Measurements from ENCODE around the gene ANKRD55.
"Not testable (repeated sequence)": the region's sequence is repeated elsewhere in the genome, so short reads cannot be mapped to it uniquely, and the experiment has no call there.

Gene ANKRD55

DNA sequence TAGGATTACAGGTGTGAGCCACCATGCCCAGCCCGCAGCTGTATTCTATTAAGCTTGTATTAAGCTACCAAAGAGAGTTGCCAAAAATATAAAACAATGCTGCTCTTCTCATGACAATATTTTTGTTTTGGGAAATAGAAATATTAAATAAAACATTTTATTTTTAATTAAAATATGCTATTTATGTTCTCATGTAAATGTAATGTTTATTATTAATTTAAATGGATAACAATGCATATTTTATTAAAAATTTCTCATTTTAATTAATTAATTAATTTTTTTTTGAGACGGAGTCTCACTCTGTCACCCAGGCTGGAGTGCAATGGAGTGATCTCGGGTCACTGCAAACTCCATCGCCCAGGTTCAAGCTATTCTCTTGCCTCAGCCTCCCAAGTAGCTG, 117.5 kb downstream of the ANKRD55 start:
- peaks cover 2% of the 10 kb centered on the region for H3K36me3 Mint-ChIP-seq (ENCODE audit: insufficient read depth)
- no peaks in the 10 kb centered on the region for H3K4me1 Mint-ChIP-seq
- H3K27ac Mint-ChIP-seq (ENCODE audit: low read depth) = no peak overlapping the region
- no peak for ATAC-seq (replicated peaks; ENCODE audit: extremely low read depth, poor library complexity, severe bottlenecking)
- DNase-seq (ENCODE audit: low spot score in 2 of 2) = no peak
- no peak overlapping the region for H3K4me3 Mint-ChIP-seq
- no peaks in the 10 kb centered on the region for H3K27me3 Mint-ChIP-seq
- H3K9me3 Mint-ChIP-seq = no peaks in the 10 kb centered on the region

GRCh38 chr5:56112526-56113121, 120.5 kb downstream of the ANKRD55 start:
- H3K36me3 Mint-ChIP-seq (ENCODE audit: insufficient read depth) = peaks cover 2% of the 10 kb centered on the region
- no peak overlapping the region for H3K4me3 Mint-ChIP-seq
- no peaks in the 10 kb centered on the region for H3K4me1 Mint-ChIP-seq
- no peak for DNase-seq (ENCODE audit: low spot score in 2 of 2)
- no peaks in the 10 kb centered on the region for H3K9me3 Mint-ChIP-seq
- no peaks in the 10 kb centered on the region for H3K27me3 Mint-ChIP-seq
- H3K27ac Mint-ChIP-seq (ENCODE audit: low read depth) = no peak overlapping the region
- ATAC-seq (replicated peaks; ENCODE audit: extremely low read depth, poor library complexity, severe bottlenecking) = no peak

- Mint-ChIP-seq H3K27ac (ENCODE audit: low read depth) (no peak overlapping the region), H3K9me3 (no peaks in the 10 kb centered on the region), H3K4me3 (no peak overlapping the region), H3K4me1 (no peaks in the 10 kb centered on the region), H3K27me3 (no peaks in the 10 kb centered on the region), H3K36me3 (ENCODE audit: insufficient read depth) (peaks cover 2% of the 10 kb centered on the region)
- no peak for DNase-seq (ENCODE audit: low spot score in 2 of 2)
- ATAC-seq (replicated peaks; ENCODE audit: extremely low read depth, poor library complexity, severe bottlenecking) = no peak
Measured at GRCh38 chr5:56111404-56111781, 121.7 kb downstream of the ANKRD55 start.

GRCh38 chr5:56110646-56111403, 122.3 kb downstream of the ANKRD55 start:
- Mint-ChIP-seq H3K4me1 (no peaks in the 10 kb centered on the region), H3K9me3 (no peaks in the 10 kb centered on the region), H3K4me3 (no peak overlapping the region), H3K36me3 (ENCODE audit: insufficient read depth) (peaks cover 2% of the 10 kb centered on the region), H3K27ac (ENCODE audit: low read depth) (no peak overlapping the region), H3K27me3 (no peaks in the 10 kb centered on the region)
- DNase-seq (ENCODE audit: low spot score in 2 of 2) (no peak), ATAC-seq (replicated peaks; ENCODE audit: extremely low read depth, poor library complexity, severe bottlenecking) (no peak)

- Mint-ChIP-seq H3K27ac (ENCODE audit: low read depth) (no peak overlapping the region), H3K4me3 (no peak overlapping the region), H3K27me3 (no peaks in the 10 kb centered on the region), H3K9me3 (no peaks in the 10 kb centered on the region), H3K36me3 (ENCODE audit: insufficient read depth) (no peaks in the 10 kb centered on the region), H3K4me1 (no peaks in the 10 kb centered on the region)
- ATAC-seq (replicated peaks; ENCODE audit: extremely low read depth, poor library complexity, severe bottlenecking) (no peak), DNase-seq (ENCODE audit: low spot score in 2 of 2) (no peak)
Measured at GRCh38 chr5:56108246-56108645, 124.9 kb downstream of the ANKRD55 start.

DNA sequence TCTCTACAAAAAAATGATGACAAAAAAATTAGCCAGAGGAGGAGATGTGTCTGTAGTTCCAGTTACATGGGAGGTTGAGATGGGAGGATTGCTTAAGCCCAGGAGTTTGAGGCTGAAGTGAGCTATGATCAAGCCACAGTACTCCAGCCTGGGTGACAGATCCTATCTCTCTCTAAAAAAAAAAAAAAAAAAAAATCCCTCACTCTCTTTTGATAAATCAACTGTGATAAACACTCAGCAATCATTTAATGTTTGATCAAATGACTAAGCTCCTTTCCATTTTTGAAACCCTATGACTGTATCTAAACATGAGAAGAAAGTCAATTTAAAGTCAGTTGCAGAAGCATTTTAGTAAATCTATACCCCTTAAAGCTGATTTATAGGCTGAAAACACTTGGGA, 126.3 kb downstream of the ANKRD55 start:
- Mint-ChIP-seq H3K4me1 (peaks cover 6% of the 10 kb centered on the region), H3K4me3 (no peak overlapping the region), H3K27me3 (no peaks in the 10 kb centered on the region), H3K9me3 (no peaks in the 10 kb centered on the region), H3K27ac (ENCODE audit: low read depth) (no peak overlapping the region), H3K36me3 (ENCODE audit: insufficient read depth) (no peaks in the 10 kb centered on the region)
- DNase-seq (ENCODE audit: low spot score in 2 of 2) (no peak), ATAC-seq (replicated peaks; ENCODE audit: extremely low read depth, poor library complexity, severe bottlenecking) (no peak)

DNA sequence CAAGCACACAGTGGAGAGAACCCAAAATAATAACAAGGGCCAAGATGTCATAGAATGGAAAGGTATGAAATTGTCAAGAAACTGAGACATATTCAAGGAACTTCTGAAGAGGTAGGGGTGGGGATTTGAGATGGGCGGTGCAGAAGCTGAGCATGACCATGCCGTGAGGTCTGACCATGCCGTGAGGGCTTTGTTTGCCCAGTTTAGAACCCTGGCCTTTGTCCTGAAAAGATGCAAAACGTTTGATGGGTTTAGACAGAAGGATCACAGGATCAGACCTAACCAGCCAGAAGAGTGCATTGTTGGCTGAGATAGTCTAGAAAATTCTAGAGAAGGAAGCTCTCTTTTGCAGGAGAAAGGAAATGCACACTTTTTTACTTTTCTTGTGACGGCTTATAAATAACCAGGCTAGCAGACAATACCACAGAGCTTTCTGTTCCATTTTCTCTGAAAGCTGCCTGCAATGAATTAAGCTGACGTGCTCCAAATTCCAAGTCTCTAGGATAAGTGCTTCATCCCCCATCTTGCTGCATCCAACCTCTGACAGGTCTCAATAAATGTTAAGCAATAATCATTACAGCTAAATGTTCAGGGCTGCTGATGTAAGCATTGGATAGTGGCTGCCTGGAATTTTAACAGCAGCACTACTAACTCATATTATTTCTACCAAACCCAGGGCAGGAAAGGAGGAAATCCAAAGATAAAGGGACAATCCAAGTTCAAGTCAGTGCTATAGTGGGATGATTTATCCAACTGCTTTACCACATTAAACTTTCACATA, 127.4 kb downstream of the ANKRD55 start:
- H3K27ac Mint-ChIP-seq (ENCODE audit: low read depth) = no peak overlapping the region
- ATAC-seq (replicated peaks; ENCODE audit: extremely low read depth, poor library complexity, severe bottlenecking) (no peak), DNase-seq (ENCODE audit: low spot score in 2 of 2) (no peak)
- no peaks in the 10 kb centered on the region for H3K36me3 Mint-ChIP-seq (ENCODE audit: insufficient read depth)
- H3K4me3 Mint-ChIP-seq = no peak overlapping the region
- H3K27me3 Mint-ChIP-seq = no peaks in the 10 kb centered on the region
- H3K9me3 Mint-ChIP-seq = no peaks in the 10 kb centered on the region
- peaks cover 6% of the 10 kb centered on the region for H3K4me1 Mint-ChIP-seq

DNA sequence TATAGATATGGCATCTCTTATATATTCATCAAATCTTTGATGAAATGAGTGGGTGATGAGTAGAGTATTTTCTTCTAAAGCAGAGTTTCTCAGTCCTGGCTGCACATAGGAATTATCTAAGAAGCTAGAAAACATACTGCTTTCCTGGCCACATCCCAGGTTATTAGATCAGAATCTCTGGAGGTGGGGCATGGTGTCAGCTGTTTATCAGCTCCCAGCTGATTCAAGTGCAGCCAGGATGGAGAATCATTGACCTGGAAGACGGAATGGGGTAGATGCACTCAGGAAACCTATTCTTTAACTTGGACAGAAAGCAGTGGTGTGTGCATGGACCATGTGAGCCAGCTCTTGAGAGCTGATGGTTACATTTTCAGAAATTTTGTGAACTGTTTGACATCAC, 130.2 kb downstream of the ANKRD55 start:
- DNase-seq (ENCODE audit: low spot score in 2 of 2) (no peak), ATAC-seq (replicated peaks; ENCODE audit: extremely low read depth, poor library complexity, severe bottlenecking) (no peak)
- Mint-ChIP-seq H3K9me3 (no peaks in the 10 kb centered on the region), H3K36me3 (ENCODE audit: insufficient read depth) (no peaks in the 10 kb centered on the region), H3K4me1 (peaks cover 6% of the 10 kb centered on the region), H3K27ac (ENCODE audit: low read depth) (no peak overlapping the region), H3K27me3 (no peaks in the 10 kb centered on the region), H3K4me3 (no peak overlapping the region)

DNA sequence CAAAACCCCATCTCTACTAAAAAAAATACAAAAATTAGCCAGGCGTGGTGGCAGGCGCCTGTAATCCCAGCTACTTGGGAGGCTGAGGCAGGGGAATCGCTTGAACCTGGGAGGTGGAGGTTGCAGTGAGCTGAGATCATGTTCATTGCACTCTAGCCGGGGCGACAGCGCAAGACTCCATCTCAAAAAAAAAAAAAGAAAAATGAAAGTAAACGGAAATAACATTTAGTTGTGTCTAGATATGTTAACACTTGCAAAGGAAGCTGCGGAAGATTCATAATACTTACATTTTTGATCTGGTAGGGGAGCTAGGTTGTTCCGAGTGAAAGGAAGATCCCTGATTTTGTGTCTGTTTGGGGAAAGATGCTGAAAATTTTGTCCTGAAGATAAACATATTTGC, 130.9 kb downstream of the ANKRD55 start:
- not testable (repeated sequence) for H3K27me3 Mint-ChIP-seq

GRCh38 chr5:56101180-56101579, 131.9 kb downstream of the ANKRD55 start:
- Mint-ChIP-seq H3K27me3 (no peaks in the 10 kb centered on the region), H3K36me3 (ENCODE audit: insufficient read depth) (no peaks in the 10 kb centered on the region), H3K4me3 (no peak overlapping the region), H3K27ac (ENCODE audit: low read depth) (peak overlapping the region; percentile 0), H3K9me3 (no peaks in the 10 kb centered on the region), H3K4me1 (peaks cover 6% of the 10 kb centered on the region)
- DNase-seq (ENCODE audit: low spot score in 2 of 2) = no peak
- no peak for ATAC-seq (replicated peaks; ENCODE audit: extremely low read depth, poor library complexity, severe bottlenecking)

More for the DNA sequence above, 130.9 kb downstream of the ANKRD55 start:
- H3K9me3 Mint-ChIP-seq; DNase-seq (ENCODE audit: low spot score in 2 of 2); H3K4me1 Mint-ChIP-seq; H3K36me3 Mint-ChIP-seq (ENCODE audit: insufficient read depth): not testable (repeated sequence)
- ATAC-seq (replicated peaks; ENCODE audit: extremely low read depth, poor library complexity, severe bottlenecking) = peak; percentile 62
- H3K4me3 Mint-ChIP-seq = peak overlapping the region; percentile 64
- H3K27ac Mint-ChIP-seq (ENCODE audit: low read depth) = peak overlapping the region; percentile 44

- Mint-ChIP-seq H3K4me3 (no peak overlapping the region), H3K9me3 (no peaks in the 10 kb centered on the region), H3K27ac (ENCODE audit: low read depth) (peak overlapping the region; percentile 0), H3K36me3 (ENCODE audit: insufficient read depth) (no peaks in the 10 kb centered on the region), H3K4me1 (peaks cover 8% of the 10 kb centered on the region), H3K27me3 (no peaks in the 10 kb centered on the region)
- no peak for DNase-seq (ENCODE audit: low spot score in 2 of 2)
- no peak for ATAC-seq (replicated peaks; ENCODE audit: extremely low read depth, poor library complexity, severe bottlenecking)
Measured at GRCh38 chr5:56100439-56101176, 132.5 kb downstream of the ANKRD55 start.

DNA sequence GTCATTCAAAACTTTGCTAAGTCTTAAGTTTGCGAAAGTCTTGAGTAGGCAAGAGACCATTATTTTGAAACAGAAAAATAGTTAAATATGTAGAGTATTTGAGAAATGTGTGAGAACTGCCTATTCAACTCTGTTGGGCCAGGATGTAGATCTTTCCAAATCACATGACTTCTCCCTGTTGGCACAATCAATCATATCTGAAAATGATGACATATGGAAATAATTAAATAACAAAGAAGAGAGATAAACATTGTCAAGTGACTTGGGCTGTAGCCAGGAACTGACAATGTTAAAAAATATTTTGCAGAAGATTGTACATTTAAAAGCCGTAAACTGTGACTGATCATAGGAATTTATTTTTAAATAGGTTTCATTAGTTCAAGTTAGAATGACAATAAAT, 133.8 kb downstream of the ANKRD55 start:
- H3K36me3 Mint-ChIP-seq (ENCODE audit: insufficient read depth) = no peaks in the 10 kb centered on the region
- H3K9me3 Mint-ChIP-seq = no peaks in the 10 kb centered on the region
- no peak overlapping the region for H3K4me3 Mint-ChIP-seq
- ATAC-seq (replicated peaks; ENCODE audit: extremely low read depth, poor library complexity, severe bottlenecking) (no peak), DNase-seq (ENCODE audit: low spot score in 2 of 2) (no peak)
- H3K27ac Mint-ChIP-seq (ENCODE audit: low read depth) = no peak overlapping the region
- H3K4me1 Mint-ChIP-seq = peaks cover 19% of the 10 kb centered on the region
- H3K27me3 Mint-ChIP-seq = no peaks in the 10 kb centered on the region
